ENCODE results near the gene PLA2G4C.

DNA sequence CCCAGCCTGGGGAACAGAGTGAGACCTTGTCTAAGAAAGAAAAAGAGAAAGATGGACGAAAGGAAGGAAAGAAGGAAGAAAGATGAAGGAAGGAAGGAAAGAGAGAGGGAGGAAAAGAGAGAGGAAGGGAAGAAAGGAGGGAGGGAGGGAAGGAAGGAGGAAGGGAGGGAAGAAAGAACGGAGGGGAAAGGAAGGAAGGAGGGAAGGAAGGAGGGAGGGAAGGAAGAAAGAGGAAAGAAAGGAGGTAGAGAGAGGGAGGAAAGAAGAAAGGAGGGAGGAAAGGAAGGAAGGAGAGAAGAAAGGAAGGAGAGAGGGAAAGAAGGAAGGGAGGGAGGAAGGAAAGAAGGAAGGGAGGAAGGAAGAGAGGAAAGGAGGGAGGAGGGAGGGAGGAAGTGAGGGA is 87.6 kb downstream of the PLA2G4C start:
- TF ChIP-seq CTCF (IDR thresholded peaks at IDR 0.05) (no peak), POLR2AphosphoS5 (IDR thresholded peaks at IDR 0.05) (no peak), EP300 (IDR thresholded peaks at IDR 0.05) (no peak), POLR2A (IDR thresholded peaks at IDR 0.05) (no peak)

All from stomach (tissue), 4 donors.